T-helper 2 cell treated with Interferon-gamma antibody and Interleukin-4, amounts not matched to agents 5 μg/mL and 100 μg/mL, for 36 hours (primary cell): ENCODE measurements around the gene STPG2.

Experiments used
- DNase-seq: peaks from one replicate; pipeline ENCODE4 v3.0.0; 2021; ENCODE audit warnings: low spot score
- H3K27ac Mint-ChIP-seq: one replicate; pipeline ENCODE4 v1.8.0; 2021; ENCODE audit warnings: mild to moderate bottlenecking, mixed read lengths
- H3K27me3 Mint-ChIP-seq: one replicate; pipeline ENCODE4 v1.8.0; 2021; ENCODE audit warnings: low read depth, mixed read lengths
- H3K36me3 Mint-ChIP-seq: one replicate; pipeline ENCODE4 v1.8.0; 2021; ENCODE audit warnings: low read depth, mixed read lengths
- H3K4me1 Mint-ChIP-seq: one replicate; pipeline ENCODE4 v1.8.0; 2021; ENCODE audit warnings: low read depth, mixed read lengths
- H3K4me3 Mint-ChIP-seq: one replicate; pipeline ENCODE4 v1.8.0; 2022; ENCODE audit warnings: mild to moderate bottlenecking, moderate library complexity, mixed read lengths
- H3K9me3 Mint-ChIP-seq: one replicate; pipeline ENCODE4 v1.8.0; 2021; ENCODE audit warnings: mixed read lengths

STPG2 gene

GRCh38 chr4:98030059-98030458, 113.2 kb downstream of the STPG2 start:
- Mint-ChIP-seq H3K36me3 (no peaks in the 10 kb centered on the region), H3K9me3 (peaks cover 6% of the 10 kb centered on the region), H3K4me1 (no peaks in the 10 kb centered on the region), H3K4me3 (no peak overlapping the region), H3K27ac (no peak overlapping the region), H3K27me3 (no peaks in the 10 kb centered on the region)
- no peak for DNase-seq

GRCh38 chr4:98027827-98028226, 115.4 kb downstream of the STPG2 start:
- DNase-seq, result no peak
- Mint-ChIP-seq H3K4me1 (no peaks in the 10 kb centered on the region), H3K4me3 (no peak overlapping the region), H3K9me3 (peaks cover 7% of the 10 kb centered on the region), H3K27ac (no peak overlapping the region), H3K36me3 (no peaks in the 10 kb centered on the region), H3K27me3 (no peaks in the 10 kb centered on the region)

GRCh38 chr4:98026362-98026761, 116.9 kb downstream of the STPG2 start:
- no peak for DNase-seq
- no peaks in the 10 kb centered on the region for H3K27me3 Mint-ChIP-seq
- no peaks in the 10 kb centered on the region for H3K36me3 Mint-ChIP-seq
- peaks cover 7% of the 10 kb centered on the region for H3K9me3 Mint-ChIP-seq
- H3K4me3 Mint-ChIP-seq, result no peak overlapping the region
- no peaks in the 10 kb centered on the region for H3K4me1 Mint-ChIP-seq
- H3K27ac Mint-ChIP-seq, result no peak overlapping the region

GRCh38 chr4:98006814-98007412, 136.4 kb downstream of the STPG2 start:
- no peaks in the 10 kb centered on the region for H3K27me3 Mint-ChIP-seq
- no peak overlapping the region for H3K4me3 Mint-ChIP-seq
- H3K9me3 Mint-ChIP-seq, result peaks cover 6% of the 10 kb centered on the region
- H3K4me1 Mint-ChIP-seq, result no peaks in the 10 kb centered on the region
- DNase-seq, result no peak
- no peaks in the 10 kb centered on the region for H3K36me3 Mint-ChIP-seq
- H3K27ac Mint-ChIP-seq, result no peak overlapping the region

GRCh38 chr4:98006060-98006459, 137.2 kb downstream of the STPG2 start:
- DNase-seq, result no peak
- Mint-ChIP-seq H3K9me3 (peaks cover 4% of the 10 kb centered on the region), H3K4me3 (no peak overlapping the region), H3K27me3 (no peaks in the 10 kb centered on the region), H3K27ac (no peak overlapping the region), H3K36me3 (no peaks in the 10 kb centered on the region), H3K4me1 (no peaks in the 10 kb centered on the region)

GRCh38 chr4:98000940-98001339, 142.3 kb downstream of the STPG2 start:
- no peaks in the 10 kb centered on the region for H3K4me1 Mint-ChIP-seq
- H3K4me3 Mint-ChIP-seq, result no peak overlapping the region
- no peak overlapping the region for H3K27ac Mint-ChIP-seq
- DNase-seq, result no peak
- H3K9me3 Mint-ChIP-seq, result peaks cover 5% of the 10 kb centered on the region
- H3K27me3 Mint-ChIP-seq, result no peaks in the 10 kb centered on the region
- H3K36me3 Mint-ChIP-seq, result no peaks in the 10 kb centered on the region

- no peaks in the 10 kb centered on the region for H3K4me1 Mint-ChIP-seq
- H3K4me3 Mint-ChIP-seq, result no peak overlapping the region
- H3K36me3 Mint-ChIP-seq, result no peaks in the 10 kb centered on the region
- no peaks in the 10 kb centered on the region for H3K27me3 Mint-ChIP-seq
- H3K27ac Mint-ChIP-seq, result no peak overlapping the region
- DNase-seq, result no peak
- peaks cover 14% of the 10 kb centered on the region for H3K9me3 Mint-ChIP-seq
These were observed 145.1 kb downstream of the STPG2 start for GRCh38 chr4:97998203-97998602.

GRCh38 chr4:97994765-97995465, 148.4 kb downstream of the STPG2 start:
- no peak for DNase-seq
- peaks cover 14% of the 10 kb centered on the region for H3K9me3 Mint-ChIP-seq

GRCh38 chr4:97990409-97990808, 152.9 kb downstream of the STPG2 start:
- Mint-ChIP-seq H3K27me3 (no peaks in the 10 kb centered on the region), H3K36me3 (no peaks in the 10 kb centered on the region), H3K4me1 (no peaks in the 10 kb centered on the region), H3K9me3 (peaks cover 10% of the 10 kb centered on the region), H3K27ac (no peak overlapping the region), H3K4me3 (no peak overlapping the region)
- DNase-seq, result no peak

More at GRCh38 chr4:97994765-97995465, 148.4 kb downstream of the STPG2 start:
- H3K36me3 Mint-ChIP-seq, result no peaks in the 10 kb centered on the region
- H3K4me1 Mint-ChIP-seq, result no peaks in the 10 kb centered on the region
- no peak overlapping the region for H3K4me3 Mint-ChIP-seq
- no peak overlapping the region for H3K27ac Mint-ChIP-seq
- no peaks in the 10 kb centered on the region for H3K27me3 Mint-ChIP-seq

- Mint-ChIP-seq H3K4me3 (no peak overlapping the region), H3K27ac (no peak overlapping the region), H3K4me1 (no peaks in the 10 kb centered on the region), H3K27me3 (no peaks in the 10 kb centered on the region), H3K36me3 (no peaks in the 10 kb centered on the region), H3K9me3 (no peaks in the 10 kb centered on the region)
- no peak for DNase-seq
These were observed 156.1 kb downstream of the STPG2 start for GRCh38 chr4:97987019-97987648.

- no peak overlapping the region for H3K4me3 Mint-ChIP-seq
- H3K27ac Mint-ChIP-seq, result no peak overlapping the region
- no peaks in the 10 kb centered on the region for H3K27me3 Mint-ChIP-seq
- DNase-seq, result no peak
- H3K36me3 Mint-ChIP-seq, result no peaks in the 10 kb centered on the region
- no peaks in the 10 kb centered on the region for H3K4me1 Mint-ChIP-seq
- H3K9me3 Mint-ChIP-seq, result no peaks in the 10 kb centered on the region
These were observed 158.6 kb downstream of the STPG2 start for GRCh38 chr4:97984545-97985131.

GRCh38 chr4:97978791-97979488, 164.3 kb downstream of the STPG2 start:
- H3K4me3 Mint-ChIP-seq, result no peak overlapping the region
- H3K9me3 Mint-ChIP-seq, result peaks cover 7% of the 10 kb centered on the region
- no peaks in the 10 kb centered on the region for H3K27me3 Mint-ChIP-seq
- H3K4me1 Mint-ChIP-seq, result no peaks in the 10 kb centered on the region
- H3K27ac Mint-ChIP-seq, result no peak overlapping the region
- H3K36me3 Mint-ChIP-seq, result no peaks in the 10 kb centered on the region
- DNase-seq, result no peak

GRCh38 chr4:97953171-97953941, 189.9 kb downstream of the STPG2 start:
- DNase-seq, result no peak
- Mint-ChIP-seq H3K4me1 (no peaks in the 10 kb centered on the region), H3K4me3 (no peak overlapping the region), H3K27me3 (no peaks in the 10 kb centered on the region), H3K36me3 (no peaks in the 10 kb centered on the region), H3K9me3 (no peaks in the 10 kb centered on the region), H3K27ac (no peak overlapping the region)
